HG02623 (cell line): ENCODE data around the gene SLC16A11.

Source experiments
- ATAC-seq: cut with Tn5 transposase; IDR thresholded peaks from one replicate; pipeline ENCODE4 v1.9.1; 2021; ENCODE audit warnings: moderate library complexity; ENCODE audit not compliant: unreplicated experiment

Gene SLC16A11

GRCh38 chr17:7027335-7027734 is 16.6 kb downstream of the SLC16A11 start:
- ATAC-seq = no peak

- ATAC-seq = no peak
Observed at GRCh38 chr17:7026471-7027115, 17.3 kb downstream of the SLC16A11 start.

- no peak for ATAC-seq
Observed at GRCh38 chr17:7025245-7025644, 18.6 kb downstream of the SLC16A11 start.

GRCh38 chr17:7024402-7024785 is 19.5 kb downstream of the SLC16A11 start:
- no peak for ATAC-seq

GRCh38 chr17:7023576-7024401 is 20.1 kb downstream of the SLC16A11 start:
- no peak for ATAC-seq

- no peak for ATAC-seq
Observed at GRCh38 chr17:7022781-7023571, 20.9 kb downstream of the SLC16A11 start, which contains the start of gene BCL6B. BCL6B (plus strand) TSS chr17:7023050; CDS start chr17:7023672, 622 bp downstream.

- ATAC-seq = peak; percentile 79
Observed at GRCh38 chr17:7021993-7022778, 21.7 kb downstream of the SLC16A11 start.

- ATAC-seq = no peak
Observed at GRCh38 chr17:7020894-7021664, 22.8 kb downstream of the SLC16A11 start.

- ATAC-seq = no peak
Observed at GRCh38 chr17:7019839-7020519, 23.9 kb downstream of the SLC16A11 start.

- no peak for ATAC-seq
Observed at GRCh38 chr17:7019367-7019766, 24.5 kb downstream of the SLC16A11 start.

GRCh38 chr17:7018331-7018964 is 25.4 kb downstream of the SLC16A11 start:
- no peak for ATAC-seq

GRCh38 chr17:7017827-7018200 is 26.1 kb downstream of the SLC16A11 start:
- no peak for ATAC-seq

- ATAC-seq = no peak
Observed at GRCh38 chr17:7016886-7017826, 26.7 kb downstream of the SLC16A11 start.

GRCh38 chr17:7016418-7016817 is 27.5 kb downstream of the SLC16A11 start:
- ATAC-seq = no peak

- peak; percentile 4 for ATAC-seq
Observed at GRCh38 chr17:7014995-7015958, 28.6 kb downstream of the SLC16A11 start.

- ATAC-seq = peak; percentile 82
Observed at GRCh38 chr17:7014261-7014994, 29.5 kb downstream of the SLC16A11 start.
